CD4-positive, CD25-positive, alpha-beta regulatory T cell (primary cell): ENCODE measurements around the gene UMAD1. TPM values are rescaled to one million over a fixed set of nuclear protein-coding genes. Genes with fewer than 3 reads are reported as not detected.
"Not testable (repeated sequence)": the region's sequence is repeated elsewhere in the genome, so short reads cannot be mapped to it uniquely, and the experiment has no call there.

Experiments
- ATAC-seq, 2 donors: fragments of 150-1000 bp; cut with Tn5 transposase; one replicate each; pipeline ENCODE4 v1.10.0; 2021; ENCODE audit warnings: low read depth in 2 of 2, moderate number of reproducible peaks in 2 of 2, moderate library complexity in 1 of 2
- DNase-seq, 3 donors: peaks; one replicate each; pipeline versions ENCODE4 v3.0.0 to v3.0.0-alpha.2; 2012 to 2022; ENCODE audit warnings: mixed read lengths in 1 of 3
- H3K27ac ChIP-seq: one replicate; pipeline ENCODE4 v1.7.0; 2013; ENCODE audit warnings: mild to moderate bottlenecking, low read length; ENCODE audit not compliant: insufficient read depth, poor library complexity, severe bottlenecking
- H3K27me3 ChIP-seq: one replicate; pipeline ENCODE4 v1.7.0; 2013; ENCODE audit warnings: low read length; ENCODE audit not compliant: control insufficient read depth, insufficient read depth
- H3K36me3 ChIP-seq: one replicate; pipeline ENCODE4 v1.7.0; 2013; ENCODE audit warnings: mild to moderate bottlenecking, low read length, moderate library complexity; ENCODE audit not compliant: control insufficient read depth, insufficient read depth
- H3K4me1 ChIP-seq: 2 replicates; pipeline ENCODE4 v1.7.0; 2013; ENCODE audit warnings: mild to moderate bottlenecking, low read length; ENCODE audit not compliant: insufficient read depth, control insufficient read depth, poor library complexity, severe bottlenecking
- H3K4me3 ChIP-seq: one replicate; pipeline ENCODE4 v1.7.0; 2013; ENCODE audit warnings: low read depth, mild to moderate bottlenecking, low read length, moderate library complexity
- H3K9me3 ChIP-seq, 2 experiments: 1 replicate in 1 of 2; 2 replicates in 1 of 2; pipeline ENCODE4 v1.7.0; 2013; ENCODE audit warnings: low read length in 2 of 2, mild to moderate bottlenecking in 1 of 2, moderate library complexity in 1 of 2; ENCODE audit not compliant: control insufficient read depth in 2 of 2
- H3K27ac Mint-ChIP-seq, 3 donors: one replicate each; pipeline ENCODE4 v1.8.0; 2020 to 2022; ENCODE audit warnings: mild to moderate bottlenecking in 3 of 3, mixed read lengths in 3 of 3, moderate library complexity in 2 of 3
- H3K27me3 Mint-ChIP-seq: one replicate; pipeline ENCODE4 v1.8.0; 2022; ENCODE audit warnings: mild to moderate bottlenecking, mixed read lengths
- H3K36me3 Mint-ChIP-seq: one replicate; pipeline ENCODE4 v1.8.0; 2020; ENCODE audit warnings: mixed read lengths
- H3K4me1 Mint-ChIP-seq, 4 donors: one replicate each; pipeline ENCODE4 v1.8.0; 2020 to 2022; ENCODE audit warnings: mixed read lengths in 4 of 4, mild to moderate bottlenecking in 1 of 4
- H3K4me3 Mint-ChIP-seq, 4 donors: one replicate each; pipeline ENCODE4 v1.8.0; 2020 to 2022; ENCODE audit warnings: mild to moderate bottlenecking in 4 of 4, mixed read lengths in 4 of 4, moderate library complexity in 3 of 4
- H3K9me3 Mint-ChIP-seq, 7 donors: one replicate each; pipeline ENCODE4 v1.8.0; 2020 to 2022; ENCODE audit warnings: mixed read lengths in 7 of 7, mild to moderate bottlenecking in 3 of 7, moderate library complexity in 2 of 7
- polyA plus RNA-seq, 4 donors: library from polyadenylated mRNA; unstranded; fragments of 300-500 nt; fragmentation: Illumina TruSeq; gene quantifications; one replicate each; pipeline ENCODE4 v1.2.3, GENCODE V29; 2021
- total RNA-seq: library from RNA; stranded (reverse); gene quantifications from one replicate; pipeline ENCODE4 v1.2.3, GENCODE V29; 2022

UMAD1 gene
- total and polyA plus RNA-seq, 5 donors from 2014 or later: 21.5 to 37.3 (median 31.9) TPM

DNA sequence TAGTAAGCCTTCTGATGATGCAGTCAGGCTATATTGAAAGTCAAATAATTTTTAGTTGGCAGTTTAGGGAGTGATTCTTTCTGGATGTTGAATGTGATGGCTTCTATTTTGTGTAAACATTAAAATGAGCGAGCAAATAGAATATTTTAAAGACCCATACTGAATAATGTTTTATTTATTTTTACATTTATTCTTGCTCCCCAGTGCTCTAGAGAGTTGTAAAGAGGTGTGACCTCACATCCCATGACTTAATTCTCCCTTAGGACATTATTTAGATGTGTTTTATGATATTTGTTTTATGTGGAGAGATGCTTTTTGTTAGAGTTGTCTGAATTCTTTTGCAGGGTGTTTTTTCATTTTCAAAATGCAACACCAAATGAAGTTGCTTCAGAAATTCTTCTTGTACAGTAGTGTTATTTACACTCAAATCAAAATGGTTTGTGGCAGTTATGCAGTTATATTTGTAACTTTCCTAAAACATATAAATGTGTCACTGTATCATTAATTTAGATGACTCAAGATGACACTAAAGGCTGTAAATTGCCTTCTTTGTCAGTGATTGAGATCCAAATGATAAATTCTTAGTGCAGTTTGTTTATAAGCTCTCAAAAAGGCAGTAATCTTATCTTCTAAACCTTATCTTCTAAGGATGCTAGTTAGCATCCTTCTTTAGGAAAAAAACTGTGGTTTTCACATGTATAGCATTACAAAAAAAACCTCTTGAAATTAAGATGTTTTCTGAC lies 12.4 kb downstream of the UMAD1 start:
- H3K27me3 ChIP-seq: no peaks in the 10 kb centered on the region
- Mint-ChIP-seq H3K4me1 (peaks cover 33 to 59% (median 47%) of the 10 kb centered on the region in 4 donors), H3K36me3 (peaks cover 25% of the 10 kb centered on the region), H3K9me3 (peaks cover 0 to 10% (median 0%) of the 10 kb centered on the region in 7 donors), H3K27ac (peak overlapping the region in 1 of 3 donors; percentile 4), H3K4me3 (peak overlapping the region in 2 of 4 donors; percentile 29 to 47), H3K27me3 (no peaks in the 10 kb centered on the region)
- no peaks in the 10 kb centered on the region for H3K36me3 ChIP-seq
- DNase-seq: no peak
- peaks cover 6% of the 10 kb centered on the region for H3K4me1 ChIP-seq
- no peak for ATAC-seq
- no peak overlapping the region for H3K27ac ChIP-seq
- no peaks in the 10 kb centered on the region for H3K9me3 ChIP-seq
- no peak overlapping the region for H3K4me3 ChIP-seq

DNA sequence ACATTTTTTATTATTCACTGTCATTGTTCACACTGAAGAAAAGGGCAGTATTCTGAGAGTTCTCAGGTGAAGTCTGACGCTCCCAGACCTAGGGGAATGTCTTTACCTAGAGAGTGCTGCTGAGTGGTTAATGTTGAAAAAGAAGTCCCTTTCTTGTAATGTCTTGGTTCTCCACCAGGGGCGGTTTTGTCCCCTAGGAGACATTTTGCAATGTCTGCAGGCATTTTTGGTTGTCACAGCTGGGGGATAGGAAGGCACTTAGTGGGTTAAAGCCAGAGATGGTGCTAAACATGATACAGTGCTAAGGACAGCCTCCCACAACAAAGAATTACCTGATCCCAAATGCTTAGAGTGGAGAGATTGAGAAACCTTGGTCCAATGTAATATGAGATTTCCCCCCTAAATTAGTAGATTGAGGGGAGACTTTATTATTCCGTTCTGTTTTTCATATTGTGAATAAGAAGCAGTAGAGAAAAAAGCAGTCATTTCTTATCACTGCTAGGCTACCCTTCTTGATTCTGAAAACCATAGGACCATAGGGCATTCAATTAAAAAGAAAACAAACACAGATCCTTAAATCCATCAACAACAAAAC lies 13.1 kb downstream of the UMAD1 start:
- ATAC-seq: no peak
- Mint-ChIP-seq H3K27me3 (no peaks in the 10 kb centered on the region), H3K4me3 (no peak overlapping the region), H3K4me1 (peaks cover 32 to 60% (median 44%) of the 10 kb centered on the region in 4 donors), H3K36me3 (peaks cover 29% of the 10 kb centered on the region), H3K27ac (peak overlapping the region in 2 of 3 donors; percentile 4 to 21), H3K9me3 (peaks cover 0 to 14% (median 0%) of the 10 kb centered on the region in 7 donors)
- peak in 1 of 3 donors; percentile 52 for DNase-seq
- H3K4me1 ChIP-seq: peaks cover 6% of the 10 kb centered on the region
- H3K9me3 ChIP-seq: no peaks in the 10 kb centered on the region
- no peak overlapping the region for H3K4me3 ChIP-seq
- H3K27me3 ChIP-seq: no peaks in the 10 kb centered on the region
- no peaks in the 10 kb centered on the region for H3K36me3 ChIP-seq
- no peak overlapping the region for H3K27ac ChIP-seq

DNA sequence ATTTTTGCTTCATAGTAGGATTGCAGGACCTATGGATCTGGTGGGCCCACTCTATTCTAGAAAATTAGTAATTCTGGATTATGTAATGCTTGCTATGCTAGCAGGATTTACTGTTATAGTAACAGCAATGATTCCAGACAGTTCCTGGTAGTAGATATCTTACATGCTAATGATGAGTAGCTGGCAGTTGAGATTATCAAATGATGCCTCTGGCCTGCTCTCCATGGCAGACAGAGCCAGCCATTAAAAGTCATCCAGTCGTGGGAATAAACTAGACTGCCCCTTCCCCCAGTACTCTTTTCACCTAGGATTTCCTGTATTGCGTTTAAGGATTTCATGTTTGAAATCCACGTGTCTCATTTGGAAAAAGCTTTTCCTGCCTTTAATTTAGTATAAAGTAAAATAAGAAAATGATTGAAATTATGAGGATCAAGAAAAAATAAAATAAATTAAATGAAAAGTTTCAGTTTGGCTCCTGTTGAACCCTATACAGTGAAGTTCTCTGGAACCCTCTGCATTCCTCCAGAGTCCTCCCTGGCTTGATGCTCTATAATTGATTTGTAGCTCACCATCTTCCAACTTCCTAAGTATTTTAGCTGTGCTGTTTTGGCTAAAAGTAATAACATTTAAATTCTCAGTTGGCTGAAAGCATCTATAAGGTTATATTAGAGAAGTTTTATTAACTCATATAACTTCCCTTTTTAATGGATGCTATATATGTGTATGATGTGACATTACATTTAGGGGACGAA lies 14.6 kb downstream of the UMAD1 start:
- Mint-ChIP-seq H3K36me3 (peaks cover 44% of the 10 kb centered on the region), H3K9me3 (peaks cover 0 to 23% (median 9%) of the 10 kb centered on the region in 7 donors), H3K27ac (no peak overlapping the region), H3K4me1 (peaks cover 35 to 61% (median 40%) of the 10 kb centered on the region in 4 donors), H3K27me3 (no peaks in the 10 kb centered on the region), H3K4me3 (no peak overlapping the region)
- ATAC-seq (no peak), DNase-seq (no peak)
- no peaks in the 10 kb centered on the region for H3K36me3 ChIP-seq
- H3K4me1 ChIP-seq: peaks cover 6% of the 10 kb centered on the region
- no peak overlapping the region for H3K4me3 ChIP-seq
- H3K27ac ChIP-seq: no peak overlapping the region
- H3K27me3 ChIP-seq: no peaks in the 10 kb centered on the region
- peaks cover 0 to 2% of the 10 kb centered on the region in 2 experiments for H3K9me3 ChIP-seq

- H3K4me3 ChIP-seq, H3K27ac ChIP-seq, H3K4me1 ChIP-seq, H3K36me3 ChIP-seq, H3K27me3 ChIP-seq, H3K9me3 ChIP-seq, DNase-seq, ATAC-seq, H3K27me3 Mint-ChIP-seq, H3K27ac Mint-ChIP-seq, H3K4me3 Mint-ChIP-seq: not testable (repeated sequence)
- H3K4me1 Mint-ChIP-seq: peaks cover 34 to 64% (median 41%) of the 10 kb centered on the region in 4 donors
- peaks cover 46% of the 10 kb centered on the region for H3K36me3 Mint-ChIP-seq
- peaks cover 2 to 23% (median 10%) of the 10 kb centered on the region in 7 donors for H3K9me3 Mint-ChIP-seq
Observed at GRCh38 chr7:7656459-7656858, 15.9 kb downstream of the UMAD1 start.

- peaks cover 3% of the 10 kb centered on the region for H3K36me3 ChIP-seq
- Mint-ChIP-seq H3K36me3 (peaks cover 27% of the 10 kb centered on the region), H3K4me1 (peaks cover 11 to 50% (median 41%) of the 10 kb centered on the region in 4 donors), H3K4me3 (no peak overlapping the region), H3K9me3 (peaks cover 2 to 14% (median 10%) of the 10 kb centered on the region in 7 donors), H3K27me3 (no peaks in the 10 kb centered on the region), H3K27ac (no peak overlapping the region)
- no peak overlapping the region for H3K4me3 ChIP-seq
- peaks cover 0 to 2% of the 10 kb centered on the region in 2 experiments for H3K9me3 ChIP-seq
- H3K4me1 ChIP-seq: no peaks in the 10 kb centered on the region
- no peak overlapping the region for H3K27ac ChIP-seq
- no peaks in the 10 kb centered on the region for H3K27me3 ChIP-seq
- ATAC-seq (no peak), DNase-seq (no peak)
Observed at GRCh38 chr7:7662527-7662926, 22.0 kb downstream of the UMAD1 start.

GRCh38 chr7:7664291-7664690 lies 23.7 kb downstream of the UMAD1 start:
- Histone ChIP-seq H3K27ac (no peak overlapping the region), H3K27me3 (no peaks in the 10 kb centered on the region), H3K4me3 (no peak overlapping the region), H3K4me1 (no peaks in the 10 kb centered on the region), H3K36me3 (peaks cover 11% of the 10 kb centered on the region), H3K9me3 (no peaks in the 10 kb centered on the region)
- ATAC-seq (no peak), DNase-seq (no peak)
- Mint-ChIP-seq H3K36me3 (peaks cover 11% of the 10 kb centered on the region), H3K9me3 (peaks cover 2 to 7% (median 5%) of the 10 kb centered on the region in 7 donors), H3K4me3 (no peak overlapping the region), H3K27ac (peak overlapping the region in 1 of 3 donors; percentile 77), H3K27me3 (no peaks in the 10 kb centered on the region), H3K4me1 (peaks cover 15 to 39% (median 37%) of the 10 kb centered on the region in 4 donors)

- Histone ChIP-seq H3K27ac (no peak overlapping the region), H3K9me3 (no peaks in the 10 kb centered on the region), H3K4me1 (no peaks in the 10 kb centered on the region), H3K36me3 (peaks cover 11% of the 10 kb centered on the region), H3K27me3 (no peaks in the 10 kb centered on the region), H3K4me3 (no peak overlapping the region)
- DNase-seq (no peak), ATAC-seq (no peak)
- H3K27ac Mint-ChIP-seq: no peak overlapping the region
- peaks cover 3% of the 10 kb centered on the region for H3K36me3 Mint-ChIP-seq
- H3K9me3 Mint-ChIP-seq: peaks cover 0 to 4% (median 2%) of the 10 kb centered on the region in 7 donors
- H3K4me3 Mint-ChIP-seq: no peak overlapping the region
- H3K27me3 Mint-ChIP-seq: no peaks in the 10 kb centered on the region
- H3K4me1 Mint-ChIP-seq: peaks cover 16 to 37% (median 32%) of the 10 kb centered on the region in 4 donors
Observed at GRCh38 chr7:7665031-7665430, 24.5 kb downstream of the UMAD1 start.
